ENCODE measurements around the gene PLEKHA4.
A peak's percentile ranks its signal among the peaks of the same experiment; 100 is the strongest.

The PLEKHA4 gene

GRCh38 chr19:48872182-48872883, 3.9 kb upstream of the PLEKHA4 start, which contains the start of gene PPP1R15A:
PPP1R15A (plus strand) TSS chr19:48872421; CDS start chr19:48873234, 813 bp downstream.
- TF ChIP-seq, protein P1, sequence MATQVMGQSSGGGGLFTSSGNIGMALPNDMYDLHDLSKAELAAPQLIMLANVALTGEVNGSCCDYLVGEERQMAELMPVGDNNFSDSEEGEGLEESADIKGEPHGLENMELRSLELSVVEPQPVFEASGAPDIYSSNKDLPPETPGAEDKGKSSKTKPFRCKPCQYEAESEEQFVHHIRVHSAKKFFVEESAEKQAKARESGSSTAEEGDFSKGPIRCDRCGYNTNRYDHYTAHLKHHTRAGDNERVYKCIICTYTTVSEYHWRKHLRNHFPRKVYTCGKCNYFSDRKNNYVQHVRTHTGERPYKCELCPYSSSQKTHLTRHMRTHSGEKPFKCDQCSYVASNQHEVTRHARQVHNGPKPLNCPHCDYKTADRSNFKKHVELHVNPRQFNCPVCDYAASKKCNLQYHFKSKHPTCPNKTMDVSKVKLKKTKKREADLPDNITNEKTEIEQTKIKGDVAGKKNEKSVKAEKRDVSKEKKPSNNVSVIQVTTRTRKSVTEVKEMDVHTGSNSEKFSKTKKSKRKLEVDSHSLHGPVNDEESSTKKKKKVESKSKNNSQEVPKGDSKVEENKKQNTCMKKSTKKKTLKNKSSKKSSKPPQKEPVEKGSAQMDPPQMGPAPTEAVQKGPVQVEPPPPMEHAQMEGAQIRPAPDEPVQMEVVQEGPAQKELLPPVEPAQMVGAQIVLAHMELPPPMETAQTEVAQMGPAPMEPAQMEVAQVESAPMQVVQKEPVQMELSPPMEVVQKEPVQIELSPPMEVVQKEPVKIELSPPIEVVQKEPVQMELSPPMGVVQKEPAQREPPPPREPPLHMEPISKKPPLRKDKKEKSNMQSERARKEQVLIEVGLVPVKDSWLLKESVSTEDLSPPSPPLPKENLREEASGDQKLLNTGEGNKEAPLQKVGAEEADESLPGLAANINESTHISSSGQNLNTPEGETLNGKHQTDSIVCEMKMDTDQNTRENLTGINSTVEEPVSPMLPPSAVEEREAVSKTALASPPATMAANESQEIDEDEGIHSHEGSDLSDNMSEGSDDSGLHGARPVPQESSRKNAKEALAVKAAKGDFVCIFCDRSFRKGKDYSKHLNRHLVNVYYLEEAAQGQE (IDR thresholded peaks at IDR 0.05; ENCODE audit: insufficient read depth in 1 of 2, low read depth in 2 of 2, low read length in 2 of 2) = no peak
- TF ChIP-seq TAF1 (IDR thresholded peaks at IDR 0.05; ENCODE audit: borderline replicate concordance, insufficient read depth, low read length) (peak; percentile 90; the same call in 1 of the 2 replicates), FOXP2 (optimal IDR thresholded peaks at IDR 0.05; ENCODE audit: borderline replicate concordance, extremely low read depth, extremely low read length, insufficient read depth) (peak; percentile 95), SIN3A (IDR thresholded peaks at IDR 0.05; ENCODE audit: borderline replicate concordance, insufficient read depth, low read length) (peak; percentile 84; the same call in 1 of the 2 replicates), POLR2AphosphoS5 (IDR thresholded peaks at IDR 0.05; ENCODE audit: low read depth, low read length) (peak; percentile 97)

DNA sequence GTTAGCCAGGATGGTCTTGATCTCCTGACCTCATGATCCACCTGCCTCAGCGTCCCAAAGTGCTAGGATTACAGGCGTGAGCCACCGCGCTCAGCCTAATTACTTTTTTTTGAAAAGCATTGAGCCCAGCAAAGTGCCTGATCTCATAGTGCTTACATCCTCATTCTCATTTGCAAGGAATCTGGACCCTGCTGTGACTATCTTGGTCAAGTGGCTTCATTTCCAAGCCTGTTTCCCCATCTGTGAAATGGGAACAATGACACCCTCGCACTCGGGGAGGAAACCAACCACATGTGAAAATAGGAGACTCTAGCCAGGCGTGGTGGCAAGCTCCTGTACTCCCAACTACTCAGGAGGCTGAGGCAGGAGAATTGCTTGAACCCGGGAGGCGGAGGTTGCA, 1.6 kb upstream of the PLEKHA4 start:
- no peak for TF ChIP-seq SIN3A (IDR thresholded peaks at IDR 0.05; ENCODE audit: borderline replicate concordance, insufficient read depth, low read length)
- no peak for TF ChIP-seq TAF1 (IDR thresholded peaks at IDR 0.05; ENCODE audit: borderline replicate concordance, insufficient read depth, low read length)
- no peak for TF ChIP-seq FOXP2 (optimal IDR thresholded peaks at IDR 0.05; ENCODE audit: borderline replicate concordance, extremely low read depth, extremely low read length, insufficient read depth)
- TF ChIP-seq POLR2AphosphoS5 (IDR thresholded peaks at IDR 0.05; ENCODE audit: low read depth, low read length) = no peak
- TF ChIP-seq, protein P1 (IDR thresholded peaks at IDR 0.05; ENCODE audit: insufficient read depth in 1 of 2, low read depth in 2 of 2, low read length in 2 of 2) = no peak

DNA sequence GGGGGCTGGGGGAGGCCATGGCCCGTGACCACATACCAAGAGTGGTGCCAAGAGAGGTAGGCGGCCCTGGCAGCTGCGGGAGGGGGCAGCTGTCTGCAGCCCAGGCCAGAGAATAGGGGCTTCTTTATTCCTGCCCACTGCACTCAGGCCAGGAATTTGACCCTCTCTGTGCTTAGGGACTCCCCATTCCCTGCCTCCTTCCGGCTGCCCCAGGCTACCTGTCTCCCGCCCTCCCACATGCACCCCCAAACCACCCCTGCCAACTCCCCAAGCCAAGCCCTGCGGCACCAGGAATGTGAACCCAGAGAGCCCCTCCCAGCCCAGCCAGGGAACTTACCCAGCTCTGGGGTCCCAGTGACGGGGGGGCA, 687 bp downstream of the PLEKHA4 start:
- TF ChIP-seq FOXP2 (optimal IDR thresholded peaks at IDR 0.05; ENCODE audit: borderline replicate concordance, extremely low read depth, extremely low read length, insufficient read depth) = no peak
- TF ChIP-seq, protein P1 (IDR thresholded peaks at IDR 0.05; ENCODE audit: insufficient read depth in 1 of 2, low read depth in 2 of 2, low read length in 2 of 2) = no peak

DNA sequence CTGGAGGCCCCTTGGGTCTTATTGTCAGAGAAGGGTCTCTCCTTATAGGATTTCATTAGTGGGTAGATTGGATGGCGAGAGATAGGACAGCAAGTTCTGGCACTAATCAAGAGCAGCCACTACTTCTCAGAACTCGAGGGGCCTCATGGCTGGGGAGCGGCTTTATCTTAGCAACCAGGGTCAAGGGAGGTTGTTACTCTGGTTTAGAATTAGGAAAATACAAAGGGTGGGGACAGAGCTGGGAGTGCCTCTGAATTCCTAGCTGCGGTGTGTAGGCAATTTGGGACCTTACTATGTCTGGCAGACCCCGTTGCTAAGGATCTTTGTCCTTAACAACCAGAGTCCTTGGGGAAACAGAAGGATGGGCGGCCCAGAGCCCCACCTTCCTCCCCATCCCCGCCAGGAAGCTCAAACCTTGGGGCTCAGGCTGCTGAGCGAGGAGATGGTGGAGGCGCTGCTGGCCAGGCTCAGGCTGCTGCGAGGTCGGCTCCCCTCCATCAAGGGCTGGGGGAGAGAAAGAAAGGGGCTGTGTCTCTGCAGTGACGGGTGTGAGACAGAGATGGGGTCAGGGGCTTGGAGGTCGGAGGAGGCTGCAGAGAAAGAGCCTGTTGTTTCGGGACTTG, 1.2 kb downstream of the PLEKHA4 start:
- TF ChIP-seq TAF1 (IDR thresholded peaks at IDR 0.05; ENCODE audit: borderline replicate concordance, insufficient read depth, low read length) (no peak), FOXP2 (optimal IDR thresholded peaks at IDR 0.05; ENCODE audit: borderline replicate concordance, extremely low read depth, extremely low read length, insufficient read depth) (no peak), POLR2AphosphoS5 (IDR thresholded peaks at IDR 0.05; ENCODE audit: low read depth, low read length) (no peak), SIN3A (IDR thresholded peaks at IDR 0.05; ENCODE audit: borderline replicate concordance, insufficient read depth, low read length) (no peak)
- TF ChIP-seq, protein P1 (IDR thresholded peaks at IDR 0.05; ENCODE audit: insufficient read depth in 1 of 2, low read depth in 2 of 2, low read length in 2 of 2) = no peak

Data from PFSK-1 (cell line).